Stimulated activated CD8-positive, alpha-beta memory T cell treated with anti-CD3 and anti-CD28 coated beads, Interleukin-15, amount 100 ng/mL, for 4 hours (primary cell): ENCODE results near the gene PRRC2B.
"Not testable (repeated sequence)": the region's sequence is repeated elsewhere in the genome, so short reads cannot be mapped to it uniquely, and the experiment has no call there.

Experiments
- DNase-seq, 2 donors: peaks; one replicate each; pipeline ENCODE4 v3.0.0-alpha.2; 2020; ENCODE audit warnings: low read depth in 2 of 2

Gene PRRC2B

GRCh38 chr9:131539223-131539923, 145.5 kb downstream of the PRRC2B start:
- DNase-seq, result no peak

DNA sequence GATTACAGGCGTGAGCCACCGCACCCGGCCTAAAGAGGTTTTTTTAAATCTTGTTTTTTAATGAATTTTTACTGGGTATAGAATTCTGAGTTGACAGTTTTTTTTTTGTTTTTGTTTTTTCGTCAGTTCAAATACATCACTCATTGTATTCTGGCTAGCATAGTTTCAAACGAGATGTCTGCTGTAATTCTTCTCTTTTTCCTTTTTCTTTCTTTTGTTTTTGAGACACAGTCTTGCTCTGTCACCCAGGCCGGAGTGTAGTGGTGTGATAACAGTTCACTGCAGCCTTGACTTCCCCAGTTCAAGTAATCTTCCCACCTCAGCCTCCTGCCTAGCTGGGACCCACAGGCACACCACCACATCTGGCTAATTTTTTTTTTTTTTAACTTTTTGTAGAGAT, 149.3 kb downstream of the PRRC2B start:
- DNase-seq, result no peak

- no peak for DNase-seq
Measured at GRCh38 chr9:131545003-131545785, 151.3 kb downstream of the PRRC2B start, which contains the start of gene PRRT1B. Gene PRRT1B (plus strand): TSS chr9:131545523. CDS start chr9:131545616, 93 bp downstream.

DNA sequence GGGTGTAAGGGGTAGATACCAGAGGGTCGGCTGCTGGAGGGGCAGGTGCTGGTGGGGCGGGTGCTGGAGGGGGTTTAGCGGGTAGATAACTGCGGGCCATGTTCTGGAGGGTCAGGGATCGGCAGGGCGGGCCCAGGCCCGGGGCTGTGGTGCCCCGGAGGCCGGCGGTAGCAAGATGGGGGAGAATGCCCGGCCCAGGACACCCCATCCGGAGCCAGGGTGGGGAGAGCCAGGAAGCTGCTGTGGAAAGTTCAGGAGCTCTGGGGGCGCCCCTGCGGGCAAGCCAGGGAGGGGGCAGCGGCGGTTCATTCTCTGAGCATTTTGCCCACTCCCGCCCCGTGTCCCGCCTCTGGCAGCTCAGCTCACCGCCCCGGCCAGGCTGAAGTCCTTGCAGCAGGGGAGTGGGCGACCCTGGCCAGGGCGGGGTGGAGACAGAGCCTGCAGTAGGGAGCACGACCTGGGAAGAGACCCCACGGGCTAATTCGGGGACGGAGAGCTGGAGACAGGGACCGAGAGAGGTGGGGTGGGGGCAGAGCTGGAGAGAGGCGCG, 152.0 kb downstream of the PRRC2B start:
- DNase-seq, result no peak

DNA sequence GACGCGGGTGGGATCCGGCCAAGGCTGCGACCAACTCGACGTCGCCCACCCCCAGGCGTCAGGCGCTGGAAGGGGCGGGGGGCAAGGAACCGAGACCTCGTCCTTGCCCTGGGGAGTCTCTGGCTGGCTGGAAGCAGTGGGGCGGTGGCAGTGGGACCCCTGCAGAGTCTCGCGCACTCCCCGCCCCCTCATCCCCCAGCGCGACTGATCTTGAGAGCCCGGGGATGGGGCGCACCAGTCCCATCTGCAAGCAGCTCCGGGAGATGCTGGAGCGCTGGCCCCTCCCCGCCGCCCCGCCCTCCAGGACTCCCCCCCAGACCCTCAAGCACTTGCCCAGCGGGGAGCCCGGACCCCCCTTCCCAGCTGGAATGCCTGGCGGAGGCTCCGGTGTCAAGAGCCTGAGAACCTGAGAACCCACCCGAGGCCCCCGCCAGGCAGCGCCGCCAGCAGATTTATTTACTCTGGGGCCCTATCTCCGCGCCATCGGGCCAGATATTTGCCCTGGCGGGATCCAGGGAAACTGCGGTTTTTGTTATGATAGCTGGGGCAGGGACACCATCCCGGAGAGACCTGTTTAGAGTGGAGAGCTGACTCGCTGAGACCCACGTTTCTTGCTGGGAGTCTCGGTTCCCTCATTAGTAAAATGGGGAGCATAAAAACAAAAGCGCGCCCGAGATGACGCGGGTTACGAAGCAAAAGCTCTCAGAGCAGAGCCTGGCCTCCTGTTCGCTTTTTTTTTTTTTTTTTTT, 152.6 kb downstream of the PRRC2B start:
- DNase-seq, result no peak

DNA sequence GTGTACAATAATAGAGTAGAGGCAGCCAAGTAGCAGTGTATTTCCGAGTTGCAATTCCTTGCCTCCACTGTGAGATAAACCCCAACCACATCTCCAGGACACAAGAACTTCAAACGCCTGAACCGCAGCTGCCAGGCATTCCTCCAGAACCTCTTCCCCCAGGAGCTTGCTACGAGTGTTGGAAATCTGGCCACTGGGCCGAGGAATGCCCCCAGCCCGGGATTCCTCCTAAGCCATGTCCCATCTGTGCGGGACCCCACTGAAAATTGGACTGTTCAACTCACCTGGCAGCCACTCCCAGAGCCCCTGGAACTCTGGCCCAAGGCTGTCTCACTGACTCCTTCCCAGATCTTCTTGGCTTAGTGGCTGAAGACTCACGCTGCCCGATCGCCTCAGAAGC, 155.3 kb downstream of the PRRC2B start:
- DNase-seq, result not testable (repeated sequence)
